ENCODE results near the gene SIGLEC1.

Gene SIGLEC1

GRCh38 chr20:3743251-3743650 is 30.9 kb upstream of the SIGLEC1 start:
- no peak for FAIRE-seq
- TF ChIP-seq POLR2AphosphoS5 (IDR thresholded peaks at IDR 0.05; ENCODE audit: low read depth, low read length) = no peak
- no peak for TF ChIP-seq POLR2A (IDR thresholded peaks at IDR 0.05; ENCODE audit: low read depth, low read length)
- TF ChIP-seq TAF1 (IDR thresholded peaks at IDR 0.05; ENCODE audit: borderline replicate concordance, low read depth, low read length) = no peak
- no peak for DNase-seq (ENCODE audit: insufficient read length)

DNA sequence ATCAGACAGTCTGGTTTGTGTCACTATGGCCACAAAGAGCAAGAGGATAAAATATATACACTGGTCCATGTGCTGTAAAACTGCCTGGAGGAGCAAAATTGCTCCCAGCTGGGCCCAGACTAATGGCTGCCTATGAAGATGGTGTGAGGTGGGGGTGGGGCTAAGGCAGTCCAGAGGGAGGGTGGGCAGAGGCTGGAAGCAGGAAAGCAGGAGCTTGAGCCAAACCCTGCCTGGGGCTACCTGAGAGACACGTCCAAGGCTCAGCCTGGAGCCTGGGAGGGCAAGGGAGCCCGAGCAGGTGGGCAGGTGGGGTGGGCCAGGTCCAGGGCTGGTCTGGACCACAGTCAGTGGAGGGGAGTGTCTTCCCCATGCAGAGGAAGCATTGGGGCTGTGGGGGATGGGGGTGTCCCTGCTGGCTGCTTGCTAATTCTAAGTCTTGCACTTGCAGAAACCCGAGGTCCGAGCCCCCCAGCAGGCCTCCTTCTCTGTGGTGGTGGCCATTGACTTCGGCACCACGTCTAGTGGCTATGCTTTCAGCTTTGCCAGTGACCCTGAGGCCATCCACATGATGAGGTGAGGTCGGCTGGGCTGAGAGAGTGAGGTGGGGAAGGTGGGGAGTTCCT is 29.5 kb upstream of the SIGLEC1 start:
- DNase-seq (ENCODE audit: insufficient read length) = no peak
- no peak for TF ChIP-seq POLR2A (IDR thresholded peaks at IDR 0.05; ENCODE audit: low read depth, low read length)
- TF ChIP-seq TAF1 (IDR thresholded peaks at IDR 0.05; ENCODE audit: borderline replicate concordance, low read depth, low read length) = no peak
- no peak for TF ChIP-seq POLR2AphosphoS5 (IDR thresholded peaks at IDR 0.05; ENCODE audit: low read depth, low read length)
- FAIRE-seq = no peak

DNA sequence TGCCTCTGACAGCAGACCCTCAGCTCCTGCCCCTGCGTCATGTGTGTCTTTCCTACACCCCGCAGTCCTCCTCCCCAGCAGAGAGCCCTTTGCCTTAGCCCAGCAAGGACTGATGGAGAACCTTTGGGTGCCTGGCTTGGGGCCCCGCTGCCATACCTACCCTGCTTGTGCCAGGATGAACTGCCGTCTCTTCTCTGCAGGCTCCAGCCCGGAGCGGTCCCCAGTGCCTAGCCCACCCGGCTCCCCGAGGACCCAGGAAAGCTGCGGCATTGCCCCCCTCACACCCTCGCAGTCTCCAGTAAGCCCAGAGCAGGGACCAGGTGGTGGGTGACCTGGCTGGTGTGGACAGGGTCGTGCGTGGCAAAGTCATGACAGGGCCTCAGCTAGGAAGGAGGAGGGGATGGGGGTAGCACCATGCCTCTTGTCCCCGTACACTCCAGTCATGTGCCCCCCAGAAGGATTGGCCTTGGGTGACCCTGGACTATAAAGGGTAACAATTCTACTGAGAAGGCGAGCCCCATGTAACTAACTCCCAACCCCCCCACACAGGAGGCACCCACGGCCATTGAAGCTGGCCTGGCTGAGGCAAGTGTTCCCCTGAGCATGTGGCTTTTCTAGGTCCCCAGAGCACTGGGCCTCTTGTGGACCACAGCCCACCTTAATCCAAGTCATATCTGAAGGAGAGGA is 28.4 kb upstream of the SIGLEC1 start:
- TF ChIP-seq POLR2A (IDR thresholded peaks at IDR 0.05; ENCODE audit: low read depth, low read length) (no peak), POLR2AphosphoS5 (IDR thresholded peaks at IDR 0.05; ENCODE audit: low read depth, low read length) (no peak), TAF1 (IDR thresholded peaks at IDR 0.05; ENCODE audit: borderline replicate concordance, low read depth, low read length) (no peak)
- DNase-seq (ENCODE audit: insufficient read length) (no peak), FAIRE-seq (no peak)

DNA sequence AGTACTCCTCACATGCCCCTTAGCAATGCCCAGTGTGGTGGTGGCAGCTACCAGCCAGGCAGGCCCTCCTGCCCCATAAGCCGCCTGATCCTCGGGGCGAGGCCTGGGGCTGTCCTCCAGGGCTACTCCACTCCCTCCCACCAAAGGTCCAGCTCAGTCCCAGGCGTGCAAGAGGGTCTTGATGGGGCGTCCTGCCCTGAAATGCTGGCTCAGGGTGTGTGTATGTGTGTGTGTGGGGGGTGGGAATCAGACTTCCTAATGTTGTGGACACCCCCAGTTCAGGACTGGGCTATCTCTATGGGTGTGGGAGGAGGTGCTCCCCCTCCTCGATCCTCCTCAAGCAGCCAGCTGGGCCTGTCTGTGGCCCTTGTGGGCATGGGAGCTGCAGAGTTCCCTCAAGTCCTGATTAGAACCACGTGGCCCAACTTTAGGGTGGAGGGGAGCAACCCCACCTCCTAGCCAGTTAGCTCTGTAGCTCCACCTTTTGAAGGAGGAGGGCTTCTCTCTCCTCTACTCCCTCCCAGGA is 27.6 kb upstream of the SIGLEC1 start:
- FAIRE-seq = no peak
- TF ChIP-seq POLR2AphosphoS5 (IDR thresholded peaks at IDR 0.05; ENCODE audit: low read depth, low read length) = no peak
- TF ChIP-seq POLR2A (IDR thresholded peaks at IDR 0.05; ENCODE audit: low read depth, low read length) = no peak
- TF ChIP-seq TAF1 (IDR thresholded peaks at IDR 0.05; ENCODE audit: borderline replicate concordance, low read depth, low read length) = no peak
- no peak for DNase-seq (ENCODE audit: insufficient read length)

DNA sequence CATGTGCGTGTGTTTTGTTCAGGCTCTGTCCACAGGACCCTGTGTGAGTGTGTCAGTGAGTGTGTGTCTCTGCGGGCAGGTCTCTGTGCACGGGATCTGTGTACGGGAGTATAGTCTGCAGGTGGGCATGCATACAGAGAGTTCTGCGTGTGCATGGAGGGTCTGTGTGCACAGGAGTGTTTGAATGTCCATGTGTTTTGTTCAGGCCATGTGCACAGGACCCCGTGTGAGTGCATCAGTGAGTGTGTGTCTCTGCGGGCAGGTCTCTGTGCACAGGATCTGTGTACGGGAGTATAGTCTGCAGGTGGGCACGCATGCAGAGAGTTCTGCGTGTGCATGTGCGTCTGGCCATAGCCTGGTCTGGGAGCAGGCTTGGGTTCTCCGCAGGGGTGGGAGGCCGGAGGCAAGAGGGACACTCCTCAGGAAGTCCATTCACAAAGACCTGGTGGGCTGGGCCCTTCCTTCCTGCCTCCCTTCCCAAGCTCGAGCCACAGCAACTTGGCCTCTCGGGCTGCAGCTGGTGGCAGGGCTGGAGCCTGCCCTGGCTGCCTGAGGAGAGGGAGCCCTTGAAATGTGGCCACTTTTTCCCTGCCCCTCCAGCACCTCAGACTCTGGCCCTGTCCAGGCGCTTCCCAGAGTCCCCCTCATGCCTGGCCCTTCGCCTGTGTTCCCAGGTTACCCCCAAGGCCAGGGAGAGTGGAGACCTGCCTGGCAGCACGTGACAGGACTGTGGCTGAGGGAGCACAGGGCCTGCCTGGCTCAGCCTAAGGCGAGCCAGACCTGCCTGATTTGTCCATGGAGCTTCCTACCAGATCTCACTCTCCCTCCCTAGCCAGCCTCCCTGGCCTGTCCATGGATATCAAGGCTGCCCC is 26.9 kb upstream of the SIGLEC1 start:
- no peak for FAIRE-seq
- no peak for TF ChIP-seq POLR2AphosphoS5 (IDR thresholded peaks at IDR 0.05; ENCODE audit: low read depth, low read length)
- no peak for TF ChIP-seq TAF1 (IDR thresholded peaks at IDR 0.05; ENCODE audit: borderline replicate concordance, low read depth, low read length)
- no peak for TF ChIP-seq POLR2A (IDR thresholded peaks at IDR 0.05; ENCODE audit: low read depth, low read length)

GRCh38 chr20:3738111-3739053 is 26.0 kb upstream of the SIGLEC1 start:
- TF ChIP-seq POLR2AphosphoS5 (IDR thresholded peaks at IDR 0.05; ENCODE audit: low read depth, low read length) = no peak
- no peak for TF ChIP-seq TAF1 (IDR thresholded peaks at IDR 0.05; ENCODE audit: borderline replicate concordance, low read depth, low read length)
- no peak for TF ChIP-seq POLR2A (IDR thresholded peaks at IDR 0.05; ENCODE audit: low read depth, low read length)
- DNase-seq (ENCODE audit: insufficient read length) = no peak

More for the DNA sequence above, 26.9 kb upstream of the SIGLEC1 start:
- no peak for DNase-seq (ENCODE audit: insufficient read length)

DNA sequence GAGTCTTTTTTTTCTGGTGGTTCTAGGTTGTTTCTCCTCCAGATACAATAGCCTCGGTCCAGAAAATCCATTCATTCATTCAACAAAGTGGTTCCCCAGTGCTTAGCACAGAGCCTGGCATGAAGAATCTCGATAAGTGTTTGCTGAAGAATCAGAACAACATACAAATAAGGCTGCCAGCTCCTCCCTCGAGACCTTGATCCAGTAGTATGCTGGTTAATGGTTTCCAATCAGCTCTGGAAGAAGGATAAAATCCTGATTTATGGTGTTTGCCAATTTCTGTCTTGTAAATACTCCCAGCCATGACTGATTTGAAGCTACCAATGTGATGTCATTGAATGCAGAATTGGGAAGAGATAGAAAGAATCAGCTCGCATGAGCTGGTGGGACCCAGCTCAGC is 23.4 kb upstream of the SIGLEC1 start:
- no peak for TF ChIP-seq TAF1 (IDR thresholded peaks at IDR 0.05; ENCODE audit: borderline replicate concordance, low read depth, low read length)
- TF ChIP-seq POLR2AphosphoS5 (IDR thresholded peaks at IDR 0.05; ENCODE audit: low read depth, low read length) = no peak
- no peak for TF ChIP-seq POLR2A (IDR thresholded peaks at IDR 0.05; ENCODE audit: low read depth, low read length)
- FAIRE-seq = no peak
- DNase-seq (ENCODE audit: insufficient read length) = no peak

More at GRCh38 chr20:3738111-3739053, 26.0 kb upstream of the SIGLEC1 start:
- no peak for FAIRE-seq

DNA sequence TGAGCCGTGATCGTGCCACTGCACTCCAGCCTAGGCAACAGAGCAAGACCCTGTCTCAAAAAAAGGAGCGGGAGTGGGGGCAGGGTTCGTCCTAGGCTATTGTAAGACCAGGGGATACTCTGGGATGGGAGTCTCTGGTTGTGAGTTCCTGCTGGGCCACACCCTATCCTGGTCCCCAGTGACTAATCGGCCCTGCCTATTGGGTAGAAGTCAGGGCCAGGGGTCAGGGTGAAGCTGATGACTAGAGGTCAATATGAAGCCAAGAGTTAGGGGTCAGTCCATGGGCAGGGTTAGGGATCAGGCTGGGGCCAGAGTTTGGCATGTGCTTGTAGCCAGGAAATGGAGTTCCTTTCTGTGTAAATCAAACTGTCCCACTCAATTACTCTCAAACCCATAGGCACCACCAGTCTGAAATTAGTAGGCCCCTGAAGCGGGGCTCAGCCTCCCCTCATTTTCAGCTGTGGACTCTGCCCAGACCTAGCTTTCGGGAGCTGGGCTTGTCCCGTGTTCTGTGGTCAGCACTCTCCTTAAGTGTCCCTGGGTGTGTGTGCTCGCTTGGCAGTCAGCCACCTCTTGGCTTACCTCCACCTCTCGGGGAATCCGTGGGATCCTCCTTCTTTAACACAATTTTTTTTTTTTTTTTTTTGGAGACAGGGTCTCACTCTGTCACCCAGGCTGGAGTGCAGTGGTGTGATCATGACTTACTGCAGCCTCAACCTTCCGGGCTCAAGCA is 21.9 kb upstream of the SIGLEC1 start:
- TF ChIP-seq POLR2AphosphoS5 (IDR thresholded peaks at IDR 0.05; ENCODE audit: low read depth, low read length) (no peak), TAF1 (IDR thresholded peaks at IDR 0.05; ENCODE audit: borderline replicate concordance, low read depth, low read length) (no peak), POLR2A (IDR thresholded peaks at IDR 0.05; ENCODE audit: low read depth, low read length) (no peak)
- DNase-seq (ENCODE audit: insufficient read length) (no peak), FAIRE-seq (no peak)

- DNase-seq (ENCODE audit: insufficient read length) = no peak
- TF ChIP-seq POLR2A (IDR thresholded peaks at IDR 0.05; ENCODE audit: low read depth, low read length) = no peak
- TF ChIP-seq TAF1 (IDR thresholded peaks at IDR 0.05; ENCODE audit: borderline replicate concordance, low read depth, low read length) = no peak
- no peak for TF ChIP-seq POLR2AphosphoS5 (IDR thresholded peaks at IDR 0.05; ENCODE audit: low read depth, low read length)
- FAIRE-seq = no peak
Observed at GRCh38 chr20:3733119-3733995, 21.0 kb upstream of the SIGLEC1 start.
